Measurements from ENCODE around the gene SEMA5A.

DNA sequence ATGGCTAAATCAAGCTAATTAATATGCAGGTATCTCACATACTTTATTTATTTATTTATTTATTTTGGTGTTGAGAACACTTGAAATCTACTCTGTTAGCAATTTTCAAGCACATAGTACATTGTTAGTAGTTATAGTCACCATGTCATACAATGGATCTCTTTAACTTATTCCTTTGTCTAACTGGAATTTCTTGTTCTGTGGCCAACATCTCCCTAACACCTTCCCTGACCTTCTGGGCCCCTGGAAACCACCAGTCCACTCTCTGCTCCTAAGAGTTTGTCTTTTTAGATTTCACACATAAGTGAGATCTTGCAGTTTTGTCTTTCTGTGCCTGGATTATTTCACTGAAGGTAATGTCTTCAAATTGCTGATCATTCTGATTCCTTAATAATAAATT, 229.1 kb downstream of the SEMA5A start:
- TF ChIP-seq, protein P1, sequence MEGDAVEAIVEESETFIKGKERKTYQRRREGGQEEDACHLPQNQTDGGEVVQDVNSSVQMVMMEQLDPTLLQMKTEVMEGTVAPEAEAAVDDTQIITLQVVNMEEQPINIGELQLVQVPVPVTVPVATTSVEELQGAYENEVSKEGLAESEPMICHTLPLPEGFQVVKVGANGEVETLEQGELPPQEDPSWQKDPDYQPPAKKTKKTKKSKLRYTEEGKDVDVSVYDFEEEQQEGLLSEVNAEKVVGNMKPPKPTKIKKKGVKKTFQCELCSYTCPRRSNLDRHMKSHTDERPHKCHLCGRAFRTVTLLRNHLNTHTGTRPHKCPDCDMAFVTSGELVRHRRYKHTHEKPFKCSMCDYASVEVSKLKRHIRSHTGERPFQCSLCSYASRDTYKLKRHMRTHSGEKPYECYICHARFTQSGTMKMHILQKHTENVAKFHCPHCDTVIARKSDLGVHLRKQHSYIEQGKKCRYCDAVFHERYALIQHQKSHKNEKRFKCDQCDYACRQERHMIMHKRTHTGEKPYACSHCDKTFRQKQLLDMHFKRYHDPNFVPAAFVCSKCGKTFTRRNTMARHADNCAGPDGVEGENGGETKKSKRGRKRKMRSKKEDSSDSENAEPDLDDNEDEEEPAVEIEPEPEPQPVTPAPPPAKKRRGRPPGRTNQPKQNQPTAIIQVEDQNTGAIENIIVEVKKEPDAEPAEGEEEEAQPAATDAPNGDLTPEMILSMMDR (IDR thresholded peaks at IDR 0.05; ENCODE audit: low read length): no peak
- TF ChIP-seq EZH2phosphoT487 (IDR thresholded peaks at IDR 0.05; ENCODE audit: low read length): no peak
- no peak for TF ChIP-seq EZH2 (optimal IDR thresholded peaks at IDR 0.05; ENCODE audit: low read depth, low read length)

All from MM.1S (cell line).